Prostate gland (tissue), 2 donors: ENCODE results near the gene OPA1. TPM values are rescaled to one million over a fixed set of nuclear protein-coding genes. Genes with fewer than 3 reads are reported as not detected.

Experiments
- DNase-seq: peaks from one replicate; pipeline ENCODE4 v3.0.0-alpha.2; 2019; ENCODE audit warnings: low spot score
- H3K27ac ChIP-seq, 2 donors: fragments of 200-600 bp; sonication (generic); 2 replicates each; pipeline ENCODE4 v1.5.1; 2017 to 2019
- H3K27me3 ChIP-seq: fragments of 200-600 bp; sonication (generic); replicated peaks from 2 replicates; pipeline ENCODE4 v1.5.1; 2019; ENCODE audit not compliant: insufficient read depth
- H3K36me3 ChIP-seq, 2 donors: fragments of 200-600 bp; sonication (generic); 1 replicate in 1 of 2; 2 replicates in 1 of 2; pipeline versions ENCODE4 v1.5.1 to v1.8.1; 2017 to 2019
- H3K4me1 ChIP-seq: fragments of 200-600 bp; sonication (generic); replicated peaks from 2 replicates; pipeline ENCODE4 v1.5.1; 2019
- H3K4me3 ChIP-seq, 2 donors: fragments of 200-600 bp; sonication (generic); 2 replicates each; pipeline ENCODE4 v1.5.1; 2017 to 2019
- H3K9me3 ChIP-seq: fragments of 200-600 bp; sonication (generic); 2 replicates; pipeline ENCODE4 v1.5.1; 2017
- POLR2A ChIP-seq: fragments of 450-650 bp; IDR thresholded peaks from one replicate; pipeline ENCODE4 v1.6.1; 2016; ENCODE audit warnings: antibody characterized with exemption, mild to moderate bottlenecking
- POLR2AphosphoS5 ChIP-seq: sonication (generic); formaldehyde crosslinking; IDR thresholded peaks from one replicate; pipeline ENCODE4 v1.6.1; 2017; ENCODE audit warnings: antibody characterized with exemption
- WGBS: methylation state at CpG from one replicate; pipeline ENCODE4 v1.1.5; 2018; 5-methylcytosine and 5-hydroxymethylcytosine counted together
- intact Hi-C: fragments of 100-400 bp; cut with DNase I; formaldehyde crosslinking; loops from one replicate; pipeline ENCODE4 v1.14.2; 2022
- total RNA-seq, 2 donors: library from RNA; depleted of rRNA; stranded (reverse); fragments of >200 nt; gene quantifications; one replicate each; pipeline ENCODE4 v1.1.0, GENCODE V29; 2016
- TF ChIP-seq, protein P1 (sequence below), 4 experiments: fragments of 200-600 bp in 2 of 4; fragments of 450-650 bp in 2 of 4; sonication (generic) in 2 of 4; IDR thresholded peaks; 1 replicate in 3 of 4; 2 replicates in 1 of 4; pipeline ENCODE4 v1.5.1; 2016 to 2019; ENCODE audit warnings: antibody characterized with exemption in 4 of 4, mild to moderate bottlenecking in 2 of 4, moderate library complexity in 2 of 4

OPA1 gene
- total RNA-seq, 2 donors from 2014 or later: 27.1 to 45.1 TPM

DNA sequence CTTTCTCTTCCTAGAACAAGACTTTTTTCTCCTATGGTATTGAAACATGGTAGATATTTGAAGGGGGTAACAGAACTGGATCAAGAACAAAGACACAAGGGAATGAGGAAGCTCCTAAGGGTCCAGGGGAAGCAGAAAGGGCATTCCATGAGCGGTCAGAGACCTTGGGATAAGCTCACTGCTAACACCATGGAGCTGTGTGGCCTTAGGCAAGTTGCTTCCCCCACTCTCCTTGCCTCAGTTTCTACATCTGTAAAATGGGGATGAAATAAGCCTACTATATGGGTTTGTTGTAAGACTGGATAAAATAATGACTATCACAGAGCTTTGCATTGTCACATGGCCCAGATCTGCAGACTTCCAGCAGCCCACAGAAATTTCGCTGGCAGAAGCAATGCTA, 139.8 kb downstream of the OPA1 start:
- intact Hi-C loops: no loop called here
- Histone ChIP-seq H3K4me3 (no peak overlapping the region), H3K27ac (no peak overlapping the region), H3K9me3 (no peaks in the 10 kb centered on the region), H3K4me1 (no peaks in the 10 kb centered on the region), H3K36me3 (no peaks in the 10 kb centered on the region), H3K27me3 (no peaks in the 10 kb centered on the region)
- TF ChIP-seq POLR2AphosphoS5: no peak
- TF ChIP-seq, protein P1, sequence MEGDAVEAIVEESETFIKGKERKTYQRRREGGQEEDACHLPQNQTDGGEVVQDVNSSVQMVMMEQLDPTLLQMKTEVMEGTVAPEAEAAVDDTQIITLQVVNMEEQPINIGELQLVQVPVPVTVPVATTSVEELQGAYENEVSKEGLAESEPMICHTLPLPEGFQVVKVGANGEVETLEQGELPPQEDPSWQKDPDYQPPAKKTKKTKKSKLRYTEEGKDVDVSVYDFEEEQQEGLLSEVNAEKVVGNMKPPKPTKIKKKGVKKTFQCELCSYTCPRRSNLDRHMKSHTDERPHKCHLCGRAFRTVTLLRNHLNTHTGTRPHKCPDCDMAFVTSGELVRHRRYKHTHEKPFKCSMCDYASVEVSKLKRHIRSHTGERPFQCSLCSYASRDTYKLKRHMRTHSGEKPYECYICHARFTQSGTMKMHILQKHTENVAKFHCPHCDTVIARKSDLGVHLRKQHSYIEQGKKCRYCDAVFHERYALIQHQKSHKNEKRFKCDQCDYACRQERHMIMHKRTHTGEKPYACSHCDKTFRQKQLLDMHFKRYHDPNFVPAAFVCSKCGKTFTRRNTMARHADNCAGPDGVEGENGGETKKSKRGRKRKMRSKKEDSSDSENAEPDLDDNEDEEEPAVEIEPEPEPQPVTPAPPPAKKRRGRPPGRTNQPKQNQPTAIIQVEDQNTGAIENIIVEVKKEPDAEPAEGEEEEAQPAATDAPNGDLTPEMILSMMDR (IDR thresholded peaks at IDR 0.05): no peak
- no peak for TF ChIP-seq POLR2A
- DNase-seq: no peak
- 98% methylated on average over 2 of the region's 2 CpGs for WGBS

DNA sequence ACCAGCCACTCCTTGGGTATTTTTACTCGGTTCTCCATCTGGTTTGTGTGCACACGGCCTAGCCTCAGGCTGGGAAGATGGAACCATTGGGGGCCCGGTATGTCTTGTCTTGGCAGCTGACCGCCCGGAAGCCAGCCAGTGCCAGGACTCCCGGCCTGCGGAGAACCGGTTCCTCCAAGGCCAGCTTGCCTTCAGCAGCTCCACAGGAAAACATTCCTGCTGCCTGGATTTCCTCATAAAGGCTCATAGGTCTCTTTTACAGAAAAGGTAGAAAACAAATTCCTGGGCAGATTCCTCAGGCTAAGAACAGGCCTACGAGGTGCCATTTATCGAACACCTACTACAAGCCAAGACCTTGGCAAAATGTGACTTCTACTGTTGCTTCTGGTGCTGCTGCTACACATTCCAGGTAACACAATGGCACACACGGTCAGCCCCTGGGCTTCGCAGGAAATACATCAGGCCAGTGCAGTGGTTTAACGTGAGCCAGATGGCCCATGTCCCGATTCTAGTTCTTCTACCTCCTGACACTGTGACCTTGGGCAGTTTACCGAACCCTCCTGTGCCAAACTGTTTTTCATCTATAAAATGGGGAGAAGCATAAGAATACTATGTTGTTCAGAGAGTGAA, 141.8 kb downstream of the OPA1 start:
- Histone ChIP-seq H3K36me3 (no peaks in the 10 kb centered on the region), H3K9me3 (no peaks in the 10 kb centered on the region), H3K4me1 (no peaks in the 10 kb centered on the region), H3K4me3 (no peak overlapping the region), H3K27me3 (no peaks in the 10 kb centered on the region), H3K27ac (no peak overlapping the region)
- no peak for DNase-seq
- 81% methylated on average over 15 of the region's 15 CpGs for WGBS
- TF ChIP-seq, protein P1 (IDR thresholded peaks at IDR 0.05): no peak
- TF ChIP-seq POLR2AphosphoS5 (no peak), POLR2A (no peak)
- intact Hi-C loops: no loop called here

DNA sequence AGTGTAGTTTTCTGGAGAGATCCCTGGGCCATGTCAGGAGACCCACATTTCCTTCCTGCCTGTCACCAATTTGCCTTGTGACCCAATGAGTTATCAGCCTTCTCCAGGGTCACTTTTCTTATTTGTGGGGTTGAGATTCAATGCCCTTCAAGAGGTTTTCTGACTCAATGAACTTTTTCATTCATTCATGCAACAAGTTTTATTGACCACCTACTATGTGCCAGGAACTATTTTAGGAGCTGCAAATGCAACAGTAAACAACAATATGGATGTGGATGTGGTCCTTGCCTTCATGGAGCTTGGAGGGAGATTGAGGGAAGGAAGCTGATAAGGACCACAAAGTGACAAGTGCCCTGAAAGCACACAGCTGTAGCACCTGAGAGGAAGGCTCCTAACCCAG, 142.8 kb downstream of the OPA1 start:
- no peak overlapping the region for H3K27ac ChIP-seq
- intact Hi-C loops: no loop called here
- no peaks in the 10 kb centered on the region for H3K36me3 ChIP-seq
- H3K9me3 ChIP-seq: no peaks in the 10 kb centered on the region
- no peaks in the 10 kb centered on the region for H3K4me1 ChIP-seq
- TF ChIP-seq POLR2AphosphoS5 (no peak), POLR2A (no peak)
- TF ChIP-seq, protein P1 (IDR thresholded peaks at IDR 0.05): no peak
- H3K27me3 ChIP-seq: no peaks in the 10 kb centered on the region
- H3K4me3 ChIP-seq: no peak overlapping the region
- DNase-seq: no peak

DNA sequence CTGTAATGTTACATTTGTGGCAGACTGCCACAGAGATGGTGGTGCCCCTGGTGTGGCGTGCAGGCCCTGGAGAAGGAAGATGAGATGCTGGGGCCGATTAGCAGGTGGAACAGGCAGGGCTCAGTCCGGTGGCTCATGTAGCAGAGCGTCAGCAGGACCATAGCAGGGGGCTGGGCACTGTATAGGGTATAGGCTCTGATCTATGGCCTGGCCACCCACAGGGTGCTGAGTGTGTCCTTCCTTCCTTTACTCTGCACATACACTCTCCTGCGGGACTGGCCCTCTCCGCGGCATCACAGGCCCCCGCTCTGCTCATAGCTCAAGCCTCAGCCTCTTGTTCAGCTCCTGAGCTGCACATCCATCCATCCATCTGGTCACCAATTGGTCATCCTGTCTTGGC, 143.6 kb downstream of the OPA1 start:
- Histone ChIP-seq H3K9me3 (no peaks in the 10 kb centered on the region), H3K27me3 (no peaks in the 10 kb centered on the region), H3K4me3 (no peak overlapping the region), H3K27ac (no peak overlapping the region), H3K36me3 (no peaks in the 10 kb centered on the region), H3K4me1 (no peaks in the 10 kb centered on the region)
- TF ChIP-seq, protein P1 (IDR thresholded peaks at IDR 0.05): no peak
- TF ChIP-seq POLR2A (no peak), POLR2AphosphoS5 (no peak)
- DNase-seq: no peak
- intact Hi-C loops: no loop called here
- WGBS: 86% methylated on average over 8 of the region's 8 CpGs

DNA sequence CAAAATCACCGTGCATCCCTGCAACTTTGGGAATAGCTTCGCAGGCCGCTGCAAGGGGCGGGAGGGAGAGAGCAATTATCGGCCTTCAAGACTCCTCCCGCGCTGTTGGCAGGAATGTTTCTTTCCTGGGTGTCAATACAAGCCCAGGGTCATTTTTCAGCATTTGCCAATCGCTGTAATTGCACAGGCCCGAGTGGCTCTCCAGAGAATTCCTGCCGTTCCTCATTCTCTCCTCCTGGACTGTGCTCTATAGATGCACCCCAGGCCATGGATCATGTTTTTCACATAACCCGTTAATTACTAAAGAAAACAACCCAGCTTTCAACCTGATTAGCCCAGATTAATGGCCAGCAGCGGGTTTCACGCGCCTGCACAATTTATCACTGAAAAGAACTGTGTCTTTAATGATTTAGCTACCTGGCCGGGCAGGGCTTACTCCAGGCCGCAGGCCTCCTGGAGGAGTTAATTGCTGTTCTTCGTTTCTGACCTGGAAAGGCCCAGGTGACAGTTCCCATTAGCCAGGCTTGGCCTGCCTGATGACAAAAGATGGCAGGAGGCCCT, 144.3 kb downstream of the OPA1 start:
- Histone ChIP-seq H3K9me3 (no peaks in the 10 kb centered on the region), H3K27ac (no peak overlapping the region), H3K4me3 (no peak overlapping the region), H3K36me3 (no peaks in the 10 kb centered on the region), H3K4me1 (no peaks in the 10 kb centered on the region), H3K27me3 (no peaks in the 10 kb centered on the region)
- no peak for DNase-seq
- intact Hi-C loops: no loop called here
- 85% methylated on average over 17 of the region's 17 CpGs for WGBS
- no peak for TF ChIP-seq POLR2AphosphoS5
- TF ChIP-seq, protein P1 (IDR thresholded peaks at IDR 0.05): no peak
